IMR-90 (cell line): ENCODE measurements around the gene VWA5A. TPM values are rescaled to one million over a fixed set of nuclear protein-coding genes. Genes with fewer than 3 reads are reported as not detected.

Source experiments
- ATAC-seq: fragments of 200-7000 bp; cut with Tn5 transposase; 2 replicates; pipeline ENCODE4 v1.9.1; 2020; ENCODE audit warnings: low read depth, mild to moderate bottlenecking, moderate library complexity
- BruUV-seq: library from RNA; stranded (reverse); fragments of 400-500 nt; replicated peaks from 2 replicates; lab custom pipeline; 2021; lab: Mats Ljungman, UMichigan
- CTCF ChIA-PET: fragments of 300-600 bp; formaldehyde crosslinking; extraction: SDS; loops from one replicate; lab custom pipeline; 2021; ENCODE audit warnings: antibody characterized with exemption; lab: Yijun Ruan, JAX
- POLR2A ChIA-PET: fragments of 300-600 bp; sonication (Branson Sonifier 250); formaldehyde crosslinking; loops from one replicate; lab custom pipeline; 2022; ENCODE audit warnings: antibody characterized with exemption; ENCODE audit not compliant: unreplicated experiment; lab: Charles Lee
- DNase-seq: peaks from one replicate; pipeline ENCODE4 v3.0.0; 2013
- H2AFZ ChIP-seq: replicated peaks from 2 replicates; pipeline ENCODE3; 2013; ENCODE audit warnings: low read length, mild to moderate bottlenecking; ENCODE audit not compliant: poor library complexity
- H2AK5ac ChIP-seq: 2 replicates; pipeline ENCODE4 v1.6.1; 2013; ENCODE audit warnings: low read depth, low read length, inconsistent platforms
- H2AK9ac ChIP-seq: replicated peaks from 2 replicates; pipeline ENCODE3; 2013; ENCODE audit warnings: mild to moderate bottlenecking, low read depth, low read length, moderate library complexity; ENCODE audit not compliant: poor library complexity
- H2BK120ac ChIP-seq: 2 replicates; pipeline ENCODE4 v1.6.1; 2013; ENCODE audit warnings: low read depth, low read length, inconsistent platforms
- H2BK15ac ChIP-seq: 3 replicates; pipeline ENCODE4 v1.6.1; 2013; ENCODE audit warnings: low read depth, low read length, inconsistent platforms
- H2BK20ac ChIP-seq: 2 replicates; pipeline ENCODE4 v1.6.1; 2013; ENCODE audit warnings: low read depth, mild to moderate bottlenecking, inconsistent platforms, low read length, moderate library complexity
- H2BK5ac ChIP-seq: 2 replicates; pipeline ENCODE4 v1.6.1; 2013; ENCODE audit warnings: mild to moderate bottlenecking, low read depth, low read length, inconsistent platforms; ENCODE audit not compliant: poor library complexity, severe bottlenecking
- H3K14ac ChIP-seq: replicated peaks from 2 replicates; pipeline ENCODE4 v1.6.1; 2013; ENCODE audit warnings: low read depth, low read length, inconsistent platforms
- H3K18ac ChIP-seq: 2 replicates; pipeline ENCODE4 v1.6.1; 2013; ENCODE audit warnings: low read depth, low read length, control low read depth
- H3K23ac ChIP-seq: 2 replicates; pipeline ENCODE4 v1.6.1; 2013; ENCODE audit warnings: low read depth, low read length, inconsistent platforms
- H3K27ac ChIP-seq: 2 replicates; pipeline ENCODE4 v1.5.1; 2013; ENCODE audit warnings: mild to moderate bottlenecking, control low read depth, low read length; ENCODE audit not compliant: insufficient read depth
- H3K27me3 ChIP-seq: 2 replicates; pipeline ENCODE4 v1.6.1; 2013; ENCODE audit warnings: low read length; ENCODE audit not compliant: control insufficient read depth, insufficient read depth
- H3K36me3 ChIP-seq: 2 replicates; pipeline ENCODE4 v1.6.1; 2013; ENCODE audit warnings: low read length, mixed read lengths; ENCODE audit not compliant: control insufficient read depth, insufficient read depth
- H3K4ac ChIP-seq: 2 replicates; pipeline ENCODE4 v1.6.1; 2013; ENCODE audit warnings: low read depth, low read length, inconsistent platforms
- H3K4me1 ChIP-seq: 2 replicates; pipeline ENCODE4 v1.6.1; 2013; ENCODE audit warnings: low read length, mixed read lengths; ENCODE audit not compliant: control insufficient read depth, insufficient read depth
- H3K4me2 ChIP-seq: 2 replicates; pipeline ENCODE4 v1.6.1; 2013; ENCODE audit warnings: low read depth, mild to moderate bottlenecking, control low read depth, low read length, moderate library complexity
- H3K4me3 ChIP-seq: 2 replicates; pipeline ENCODE4 v1.5.1; 2013; ENCODE audit warnings: low read depth, mild to moderate bottlenecking, control low read depth, low read length, moderate library complexity; ENCODE audit not compliant: insufficient read depth
- H3K56ac ChIP-seq: 2 replicates; pipeline ENCODE4 v1.6.1; 2013; ENCODE audit warnings: low read length, inconsistent platforms; ENCODE audit not compliant: insufficient read depth; ENCODE audit errors: extremely low read depth
- H3K79me1 ChIP-seq, 2 experiments: 2 replicates each; pipeline ENCODE4 v1.6.1; 2013; ENCODE audit warnings: low read length in 2 of 2, inconsistent platforms in 1 of 2, low read depth in 1 of 2
- H3K9ac ChIP-seq: 2 replicates; pipeline ENCODE4 v1.6.1; 2013; ENCODE audit warnings: low read depth, low read length, control low read depth
- H3K9me1 ChIP-seq: 2 replicates; pipeline ENCODE4 v1.6.1; 2013; ENCODE audit warnings: low read length, inconsistent platforms; ENCODE audit not compliant: insufficient read depth
- H3K9me3 ChIP-seq: 2 replicates; pipeline ENCODE4 v1.6.1; 2013; ENCODE audit warnings: low read length; ENCODE audit not compliant: control insufficient read depth, insufficient read depth
- H4K20me1 ChIP-seq: 2 replicates; pipeline ENCODE4 v1.6.1; 2013; ENCODE audit warnings: low read length, inconsistent platforms; ENCODE audit not compliant: insufficient read depth
- H4K5ac ChIP-seq: 2 replicates; pipeline ENCODE4 v1.6.1; 2013; ENCODE audit warnings: mild to moderate bottlenecking, low read depth, low read length, control low read depth
- H4K8ac ChIP-seq, 2 experiments: 2 replicates each; pipeline ENCODE4 v1.6.1; 2013; ENCODE audit warnings: low read depth in 2 of 2, low read length in 2 of 2, control low read depth in 1 of 2, inconsistent platforms in 1 of 2
- H4K91ac ChIP-seq: 2 replicates; pipeline ENCODE4 v1.6.1; 2013; ENCODE audit warnings: low read depth, low read length, inconsistent platforms; ENCODE audit not compliant: insufficient read depth
- FOS ChIP-seq: fragments of 150-350 bp; IDR thresholded peaks from 2 replicates; pipeline ENCODE4 v1.6.1; 2016; ENCODE audit warnings: low read depth, low read length
- RFX5 ChIP-seq: IDR thresholded peaks from 2 replicates; pipeline ENCODE4 v1.8.0; 2012; ENCODE audit warnings: low read depth, mild to moderate bottlenecking, low read length, moderate library complexity
- WGBS, 2 experiments: methylation state at CpG; one replicate each; pipeline versions ENCODE4 v1.1.5 to v1.1.7; 2013; ENCODE audit warnings: missing lambda C conversion rate in 2 of 2; ENCODE audit not compliant: insufficient read length in 1 of 2; ENCODE audit errors: extremely low coverage in 2 of 2; 5-methylcytosine and 5-hydroxymethylcytosine counted together
- dilution Hi-C: fragments of 300-500 bp; cut with HindIII; formaldehyde crosslinking; loops from one replicate; pipeline ENCODE4 v1.14.3; 2018; ENCODE audit warnings: low sequenced_read_pairs; ENCODE audit not compliant: unreplicated experiment
- in situ Hi-C: fragments of 300-500 bp; cut with MboI; formaldehyde crosslinking; loops from 3 replicates; pipeline ENCODE4 v1.14.3; 2019; ENCODE audit warnings: low sequenced_read_pairs, inconsistent platforms, mixed read lengths
- intact Hi-C: fragments of 100-400 bp; cut with micrococcal nuclease; formaldehyde crosslinking; loops from 2 replicates; pipeline ENCODE4 v1.10.0; 2022
- polyA plus RNA-seq, 3 experiments: library from polyadenylated mRNA; depleted of rRNA; stranded (reverse); fragments of >200 nt; gene quantifications; 2 replicates each; pipeline ENCODE4 v1.2.3, GENCODE V29; 2012; ENCODE audit warnings: low replicate concordance in 1 of 3
- total RNA-seq: library from RNA; depleted of rRNA; stranded (reverse); fragments of >200 nt; gene quantifications from 2 replicates; pipeline ENCODE4 v1.2.3, GENCODE V29; 2012
- TF ChIP-seq, protein P1 (sequence below): conservative IDR thresholded peaks from 2 replicates; pipeline ENCODE4 v1.5.1; 2012; ENCODE audit warnings: mild to moderate bottlenecking, low read depth, low read length, improper control_type of control experiment

Gene VWA5A
- total and polyA plus RNA-seq, 2 of the 4 experiments (the other 2 are of a cell fraction) = 5.6 to 6.8 TPM

- TF ChIP-seq RFX5 = no peak
Measured at GRCh38 chr11:124176925-124177715, 61.9 kb downstream of the VWA5A start (continued).

- H2AK5ac ChIP-seq = no peak overlapping the region
- H4K91ac ChIP-seq = no peak overlapping the region
- no peak overlapping the region for H3K14ac ChIP-seq
- no peak overlapping the region for H2BK5ac ChIP-seq
- H4K20me1 ChIP-seq = no peaks in the 10 kb centered on the region
- no peak overlapping the region for H2BK120ac ChIP-seq
- in situ Hi-C loops = no loop called here
- intact Hi-C loops = no loop called here
- H3K4me3 ChIP-seq = no peak overlapping the region
- dilution Hi-C loops = no loop called here
- CTCF ChIA-PET = no interaction called here
- no peaks in the 10 kb centered on the region; the same call in 1 of the 2 replicates for H3K9me3 ChIP-seq
- H3K27ac ChIP-seq = no peak overlapping the region
- no peak overlapping the region for H3K4me2 ChIP-seq
- DNase-seq (no peak), ATAC-seq (peak; percentile 32)
- H3K79me1 ChIP-seq = no peaks in the 10 kb centered on the region
- no peak overlapping the region for H3K4ac ChIP-seq
- POLR2A ChIA-PET = no interaction called here
- no peak overlapping the region for H2AFZ ChIP-seq
- no peak overlapping the region for H3K18ac ChIP-seq
- TF ChIP-seq FOS = no peak
- TF ChIP-seq, protein P1, sequence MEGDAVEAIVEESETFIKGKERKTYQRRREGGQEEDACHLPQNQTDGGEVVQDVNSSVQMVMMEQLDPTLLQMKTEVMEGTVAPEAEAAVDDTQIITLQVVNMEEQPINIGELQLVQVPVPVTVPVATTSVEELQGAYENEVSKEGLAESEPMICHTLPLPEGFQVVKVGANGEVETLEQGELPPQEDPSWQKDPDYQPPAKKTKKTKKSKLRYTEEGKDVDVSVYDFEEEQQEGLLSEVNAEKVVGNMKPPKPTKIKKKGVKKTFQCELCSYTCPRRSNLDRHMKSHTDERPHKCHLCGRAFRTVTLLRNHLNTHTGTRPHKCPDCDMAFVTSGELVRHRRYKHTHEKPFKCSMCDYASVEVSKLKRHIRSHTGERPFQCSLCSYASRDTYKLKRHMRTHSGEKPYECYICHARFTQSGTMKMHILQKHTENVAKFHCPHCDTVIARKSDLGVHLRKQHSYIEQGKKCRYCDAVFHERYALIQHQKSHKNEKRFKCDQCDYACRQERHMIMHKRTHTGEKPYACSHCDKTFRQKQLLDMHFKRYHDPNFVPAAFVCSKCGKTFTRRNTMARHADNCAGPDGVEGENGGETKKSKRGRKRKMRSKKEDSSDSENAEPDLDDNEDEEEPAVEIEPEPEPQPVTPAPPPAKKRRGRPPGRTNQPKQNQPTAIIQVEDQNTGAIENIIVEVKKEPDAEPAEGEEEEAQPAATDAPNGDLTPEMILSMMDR = no peak
- H3K4me1 ChIP-seq = no peaks in the 10 kb centered on the region
- no peaks in the 10 kb centered on the region for H3K9me1 ChIP-seq
- no peak overlapping the region for H3K9ac ChIP-seq
- BruUV-seq = no TSS peak
- no peak overlapping the region for H3K56ac ChIP-seq
- H2AK9ac ChIP-seq = no peak overlapping the region
- H3K36me3 ChIP-seq = no peaks in the 10 kb centered on the region
- WGBS, 2 experiments = no CpG with 5 or more reads among the region's 1 CpG
- no peak overlapping the region for H4K8ac ChIP-seq
- H2BK20ac ChIP-seq = no peak overlapping the region
- H3K23ac ChIP-seq = no peak overlapping the region
- no peak overlapping the region for H2BK15ac ChIP-seq
- H4K5ac ChIP-seq = no peak overlapping the region
- H3K27me3 ChIP-seq = peaks cover 1% of the 10 kb centered on the region
Measured at GRCh38 chr11:124179310-124179709, 64.1 kb downstream of the VWA5A start.
